ENCODE measurements around the gene BCL2L14.
"Not testable (repeated sequence)": the region's sequence is repeated elsewhere in the genome, so short reads cannot be mapped to it uniquely, and the experiment has no call there.

Gene BCL2L14

DNA sequence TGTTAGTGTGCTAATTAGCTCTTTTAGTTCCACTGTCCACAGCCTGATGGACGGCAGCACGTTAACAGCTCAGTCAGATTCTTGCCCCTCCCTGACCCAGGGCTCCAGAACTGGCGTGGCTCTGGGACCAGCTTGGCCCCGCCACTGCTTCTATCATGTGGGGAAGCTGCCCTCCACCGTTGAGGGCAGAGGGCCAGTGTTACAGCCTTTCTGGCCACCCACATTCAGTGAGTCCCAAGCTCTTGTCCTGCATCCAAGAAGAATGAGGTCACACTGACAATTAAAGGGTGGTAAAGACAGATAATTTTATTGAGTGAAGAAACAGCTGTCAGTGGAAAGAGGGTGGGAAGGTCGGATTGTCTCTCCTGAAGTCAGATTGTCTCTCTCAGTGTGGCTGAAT is 36.9 kb downstream of the BCL2L14 start:
- DNase-seq (ENCODE audit: low spot score): no peak

DNA sequence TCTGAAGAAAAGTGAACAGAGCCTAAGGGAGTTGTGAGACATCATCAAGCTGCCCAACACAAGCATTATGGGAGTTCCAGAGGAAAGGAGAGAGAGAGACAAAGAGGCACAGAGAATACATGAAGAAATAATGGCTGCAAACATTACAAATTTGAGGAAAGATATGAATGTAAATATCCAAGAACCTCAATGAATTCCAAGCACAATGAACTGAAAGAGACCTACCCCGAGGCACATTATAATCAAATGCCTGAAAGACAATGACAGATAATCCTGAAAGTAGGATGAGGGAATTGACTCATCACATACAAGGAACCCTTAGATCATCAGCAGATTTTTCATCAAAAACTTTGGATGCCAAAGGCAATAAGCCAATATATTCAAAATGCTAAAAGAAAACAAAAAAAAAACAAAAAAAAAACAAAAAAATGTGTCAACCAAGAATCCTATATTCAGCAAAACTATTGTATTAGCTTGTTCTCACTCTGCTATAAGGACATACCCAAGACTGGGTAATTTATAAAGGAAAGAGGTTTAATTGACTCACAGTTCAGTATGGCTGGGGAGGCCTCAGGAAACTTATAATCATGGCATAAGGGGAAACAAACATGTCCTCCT is 37.8 kb downstream of the BCL2L14 start:
- DNase-seq (ENCODE audit: low spot score): no peak

DNA sequence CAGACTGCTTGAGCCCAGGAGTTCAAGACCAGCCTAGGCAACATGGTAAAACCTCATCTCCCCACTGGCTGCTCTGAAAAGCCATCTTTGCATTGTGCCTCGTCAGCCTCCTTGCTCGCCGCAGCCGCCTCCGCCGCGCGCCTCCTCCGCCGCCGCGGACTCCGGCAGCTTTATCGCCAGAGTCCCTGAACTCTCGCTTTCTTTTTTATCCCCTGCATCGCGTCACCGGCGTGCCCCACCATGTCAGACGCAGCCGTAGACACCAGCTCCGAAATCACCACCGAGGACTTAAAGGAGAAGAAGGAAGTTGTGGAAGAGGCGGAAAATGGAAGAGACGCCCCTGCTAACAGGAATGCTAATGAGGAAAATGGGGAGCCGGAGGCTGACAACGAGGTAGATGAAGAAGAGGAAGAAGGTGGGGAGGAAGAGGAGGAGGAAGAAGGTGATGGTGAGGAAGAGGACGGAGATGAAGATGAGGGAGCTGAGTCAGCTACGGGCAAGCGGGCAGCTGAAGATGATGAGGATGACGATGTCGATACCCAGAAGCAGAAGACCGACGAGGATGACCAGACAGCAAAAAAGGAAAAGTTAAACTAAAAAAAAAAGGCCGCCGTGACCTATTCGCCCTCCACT is 40.3 kb downstream of the BCL2L14 start:
- DNase-seq (ENCODE audit: low spot score): not testable (repeated sequence)

DNA sequence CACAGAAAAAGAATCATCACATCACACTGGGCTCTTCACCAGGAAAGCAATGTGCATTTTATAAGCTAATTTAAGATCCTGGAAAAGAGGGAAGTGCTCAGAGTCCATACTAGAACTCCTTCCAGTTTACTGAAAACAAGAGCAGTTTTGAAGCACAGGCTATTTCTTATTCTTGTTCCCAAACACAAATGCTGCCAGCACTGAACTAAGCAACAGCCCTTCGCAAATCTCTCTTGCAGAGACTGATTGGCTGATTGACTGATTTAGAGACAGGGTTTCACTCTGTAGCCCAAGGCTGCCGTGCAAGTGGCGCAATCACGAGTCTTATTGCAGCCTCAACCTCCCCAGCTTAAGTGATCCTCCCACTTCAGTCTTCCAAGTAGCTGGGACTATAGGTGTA is 44.8 kb downstream of the BCL2L14 start:
- no peak for DNase-seq (ENCODE audit: low spot score)

DNA sequence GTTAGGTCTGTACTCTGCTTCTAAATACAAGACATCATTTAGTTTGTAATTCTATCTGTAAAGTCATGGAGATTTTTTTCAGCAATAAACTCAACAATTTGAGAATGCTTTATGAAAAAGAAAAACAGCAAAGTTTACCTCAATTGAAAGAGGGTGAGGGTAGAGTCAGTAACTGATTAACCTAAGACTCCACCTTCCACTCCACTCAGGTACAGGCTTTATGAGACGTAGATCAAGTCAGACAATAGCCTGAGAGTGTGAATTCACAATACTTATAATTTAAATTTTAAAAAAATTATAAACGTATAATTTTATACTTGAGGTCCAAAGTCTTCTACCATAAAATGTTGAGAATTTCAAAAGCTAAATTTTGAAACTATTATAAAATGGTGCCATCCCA is 45.9 kb downstream of the BCL2L14 start:
- DNase-seq (ENCODE audit: low spot score): no peak

DNA sequence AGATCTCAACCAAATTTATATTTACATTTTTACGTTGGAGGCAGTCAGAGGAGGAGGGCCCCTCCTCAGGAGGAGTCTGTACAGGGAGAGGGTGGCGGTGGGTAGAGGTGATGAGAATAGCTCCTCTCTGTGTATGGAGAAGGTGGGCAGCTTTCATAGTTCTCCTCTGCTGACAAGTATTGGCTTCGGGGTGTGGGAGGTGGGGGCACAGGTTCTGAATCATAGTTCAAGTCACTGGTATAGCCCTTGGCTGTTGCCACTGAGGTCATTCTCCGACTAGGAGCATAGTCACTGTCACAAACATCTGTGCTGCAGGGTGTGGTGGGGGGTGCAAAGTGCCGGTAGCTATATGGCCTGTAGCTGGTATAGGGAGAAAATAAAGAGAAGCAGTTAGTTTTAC is 50.3 kb downstream of the BCL2L14 start:
- DNase-seq (ENCODE audit: low spot score): no peak

DNA sequence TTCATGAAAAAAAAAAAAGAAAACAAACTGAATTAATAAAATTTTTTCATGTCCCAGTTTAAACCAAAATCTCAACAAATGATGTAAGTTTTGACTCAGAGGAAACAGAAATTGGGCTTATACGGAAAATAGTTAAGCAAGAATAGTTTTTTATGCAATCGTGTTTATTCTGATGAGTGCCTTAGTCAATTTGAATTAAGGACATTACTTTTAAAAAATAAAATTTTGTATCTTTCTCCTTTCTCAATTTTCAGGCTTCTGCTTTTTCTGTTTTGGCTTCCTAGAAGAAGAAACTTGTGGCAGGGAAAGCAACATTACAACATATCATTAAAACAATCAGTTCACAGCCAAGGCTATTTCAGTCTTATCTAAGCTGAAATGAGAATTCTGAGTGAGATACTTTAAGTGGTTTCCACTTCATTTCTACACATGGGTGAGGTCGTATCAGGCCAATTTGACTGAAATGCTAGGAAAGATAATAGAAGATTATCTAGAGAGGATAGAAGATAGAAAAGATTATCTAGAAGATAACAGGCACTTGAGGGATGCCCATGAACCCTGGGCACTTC is 52.4 kb downstream of the BCL2L14 start:
- DNase-seq (ENCODE audit: low spot score): no peak

DNA sequence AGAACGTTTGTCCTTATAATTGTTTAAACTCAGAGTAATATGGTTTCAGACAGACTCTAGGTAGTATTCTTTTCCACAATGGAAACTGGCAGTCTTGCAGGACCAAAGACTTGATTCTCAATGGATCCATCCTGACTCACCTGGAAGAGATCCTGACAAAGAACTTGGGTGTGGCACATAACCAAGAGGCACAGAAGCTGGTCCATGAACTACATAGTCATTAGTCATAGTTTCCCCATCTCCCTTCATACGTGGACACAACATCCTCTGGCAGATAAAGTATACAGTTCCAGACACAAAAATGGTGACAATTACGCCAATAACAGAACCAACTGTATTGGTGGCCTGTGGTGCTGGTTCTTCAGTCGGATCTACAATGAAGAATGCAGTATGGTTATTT is 55.8 kb downstream of the BCL2L14 start:
- DNase-seq (ENCODE audit: low spot score): no peak

DNA sequence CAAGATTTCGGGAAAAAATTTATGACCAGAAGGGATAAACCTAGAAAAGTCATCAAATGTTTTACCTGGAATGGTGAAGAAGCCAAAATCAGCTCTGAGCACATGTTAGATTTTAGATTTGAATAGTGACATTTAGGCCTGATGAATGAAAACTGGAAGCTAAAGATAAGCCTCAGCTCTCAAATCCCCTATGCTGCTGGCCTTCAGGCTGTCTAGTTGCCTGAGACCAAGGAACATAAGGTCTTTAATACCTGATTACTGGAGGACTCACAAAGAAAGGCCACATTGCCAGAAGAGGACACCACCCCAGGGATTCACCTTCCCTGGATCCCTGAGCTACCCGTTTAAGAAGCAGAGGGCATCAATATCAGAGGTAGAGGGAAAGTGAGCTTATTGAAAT is 56.6 kb downstream of the BCL2L14 start:
- DNase-seq (ENCODE audit: low spot score): no peak

DNA sequence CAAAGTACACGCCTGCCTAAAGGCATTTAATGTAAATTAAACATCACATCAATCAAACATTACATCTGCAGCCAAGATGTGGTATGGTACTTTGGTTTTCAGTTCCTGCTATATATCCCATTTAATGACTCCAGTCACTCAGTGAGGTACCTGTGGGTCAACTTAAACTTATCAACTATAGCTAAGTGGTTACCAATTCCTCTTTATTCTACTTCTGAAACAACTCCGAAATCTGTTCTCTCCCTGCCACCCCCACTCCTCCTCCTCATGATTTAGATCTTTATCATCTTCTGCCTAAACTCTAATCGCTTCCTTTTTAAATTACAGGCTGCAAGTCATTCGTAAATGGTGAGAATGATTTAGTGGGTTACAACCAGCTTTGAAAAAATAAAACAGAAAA is 57.9 kb downstream of the BCL2L14 start:
- DNase-seq (ENCODE audit: low spot score): no peak

DNA sequence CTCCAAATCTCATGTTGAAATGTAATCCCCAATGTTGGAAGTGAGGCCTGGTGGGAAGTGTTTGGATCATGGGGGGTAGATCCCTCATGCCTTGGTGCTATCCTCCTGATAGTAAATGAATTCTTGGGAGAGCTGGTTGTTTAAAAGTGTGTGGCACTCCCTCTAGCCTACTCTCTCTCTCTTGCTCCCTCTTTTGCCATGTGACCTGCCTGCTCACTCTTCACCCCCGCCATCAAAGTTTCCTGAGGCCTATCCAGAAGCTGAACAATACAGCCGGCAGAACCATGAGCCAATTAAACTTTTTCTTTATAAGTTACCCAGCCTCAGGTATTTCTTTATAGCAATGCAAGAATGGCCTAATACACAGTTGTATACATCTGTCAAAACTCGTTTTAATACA is 62.5 kb downstream of the BCL2L14 start:
- DNase-seq (ENCODE audit: low spot score): no peak

DNA sequence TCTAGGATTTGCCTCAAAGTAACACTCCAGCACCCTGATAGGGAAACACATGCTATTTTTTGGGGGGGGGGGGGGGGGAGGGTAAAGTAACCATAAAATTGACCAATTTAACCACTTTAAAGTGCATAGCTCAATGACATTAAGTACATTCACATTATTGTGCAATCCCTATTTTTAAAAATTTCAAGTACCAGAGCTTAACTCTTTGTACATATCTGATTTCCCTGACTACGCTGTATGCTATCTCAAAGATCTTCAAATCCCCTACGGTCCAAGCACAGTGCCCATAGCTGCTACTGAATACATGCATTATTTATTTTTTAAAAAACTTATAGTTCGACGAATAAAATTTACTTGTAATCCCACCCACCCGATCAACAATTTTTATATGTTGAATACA is 63.0 kb downstream of the BCL2L14 start:
- DNase-seq (ENCODE audit: low spot score): no peak

DNA sequence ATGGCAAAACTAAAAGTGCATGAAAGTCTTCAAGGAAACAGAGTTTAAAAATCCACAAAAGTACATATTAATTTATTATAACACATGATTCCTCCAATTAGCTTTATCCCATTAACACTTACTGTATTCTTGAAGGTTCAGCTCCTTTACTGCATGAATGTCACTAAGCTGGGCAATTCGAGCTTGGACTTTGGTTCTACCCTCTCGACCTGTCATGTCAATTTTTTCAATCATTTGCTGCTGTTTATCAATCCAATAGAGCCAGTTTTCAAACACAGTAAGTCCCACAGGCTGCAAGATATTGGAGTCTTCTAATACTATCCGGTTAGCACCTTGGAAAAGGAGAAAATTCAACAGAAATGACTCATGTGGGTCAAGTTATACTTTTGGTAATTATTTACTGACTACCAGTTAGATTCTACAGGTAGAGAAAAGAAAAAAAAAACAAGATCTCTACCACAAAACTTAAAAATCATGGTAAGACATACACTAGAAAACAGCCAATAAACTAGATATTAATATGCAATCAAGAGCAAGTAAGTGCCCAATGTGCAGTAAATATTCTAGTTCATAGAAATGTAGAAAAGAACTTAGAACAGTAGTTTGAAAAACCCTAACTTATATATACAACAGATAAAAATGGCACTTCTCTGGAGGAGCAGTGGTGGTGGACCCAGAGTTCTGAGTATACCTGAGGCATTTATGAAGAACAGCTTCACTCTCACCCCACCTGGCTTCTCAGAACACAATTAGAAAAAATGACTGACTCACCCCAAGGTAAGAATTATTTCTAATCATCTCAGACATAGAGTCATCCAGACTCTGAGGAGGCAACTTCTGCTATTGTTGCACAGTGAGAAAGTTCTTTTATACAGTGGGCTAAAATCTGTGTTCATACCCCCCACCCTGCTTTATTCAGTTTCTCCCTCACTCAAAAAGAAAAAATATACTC is 67.7 kb downstream of the BCL2L14 start:
- DNase-seq (ENCODE audit: low spot score): no peak

DNA sequence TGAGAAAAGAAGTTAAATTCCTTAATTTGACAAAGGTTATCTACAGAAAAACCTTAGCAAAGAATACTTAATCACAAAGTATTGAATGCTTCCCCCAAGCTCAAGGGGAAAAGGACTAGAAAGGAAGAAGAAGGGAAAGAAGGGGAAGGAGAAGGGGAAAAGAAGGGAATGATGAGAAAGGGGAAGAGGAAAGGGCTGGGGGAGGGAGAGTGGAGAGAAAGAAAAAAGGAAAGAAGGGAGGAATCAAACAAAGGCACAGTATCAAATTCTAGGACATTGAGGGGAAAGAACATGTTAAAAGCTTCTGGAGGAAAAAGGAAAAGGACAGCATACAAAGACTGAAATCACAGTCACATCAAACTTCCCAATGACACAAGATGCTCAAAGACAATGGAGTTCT is 70.3 kb downstream of the BCL2L14 start:
- no peak for DNase-seq (ENCODE audit: low spot score)

DNA sequence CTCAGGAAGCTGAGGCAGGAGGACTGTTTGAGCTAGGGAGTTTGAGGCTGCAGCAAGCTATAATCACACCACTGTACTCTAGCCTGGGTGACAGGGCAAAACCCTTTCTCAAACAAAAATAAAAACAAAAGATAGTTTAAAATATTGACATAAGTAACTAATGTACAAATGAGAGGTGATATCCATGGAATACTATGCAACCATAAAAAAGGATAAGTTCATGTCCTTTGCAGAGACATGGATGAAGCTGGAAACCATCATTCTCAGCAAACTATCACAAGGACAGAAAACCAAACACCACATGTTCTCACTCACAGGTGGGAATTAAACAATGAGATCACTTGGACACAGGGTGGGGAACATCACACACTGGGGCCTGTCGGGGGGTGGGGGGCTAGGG is 73.8 kb downstream of the BCL2L14 start:
- DNase-seq (ENCODE audit: low spot score): not testable (repeated sequence)

DNA sequence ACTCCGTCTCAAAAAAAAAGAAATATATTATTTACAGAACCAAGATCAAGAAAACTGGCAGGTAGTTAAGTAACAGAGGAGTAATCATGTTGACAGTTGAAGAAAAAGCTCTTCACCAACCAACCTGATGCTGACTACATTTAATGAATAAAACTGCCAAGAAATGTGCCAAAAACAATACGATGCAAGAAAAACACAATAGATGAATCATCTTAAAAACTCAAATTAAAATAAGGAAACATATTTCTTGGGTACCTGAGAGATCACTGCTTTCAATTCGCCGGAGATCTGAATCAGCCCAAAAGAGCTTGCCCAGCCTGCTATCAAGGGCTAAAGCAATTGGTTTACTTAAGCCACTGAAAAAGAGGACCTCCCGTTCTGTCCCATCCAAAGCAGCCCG is 76.4 kb downstream of the BCL2L14 start:
- no peak for DNase-seq (ENCODE audit: low spot score)
